GM19193 (cell line): ENCODE measurements around the gene TRMT2A.

Experiments used
- POLR2A ChIP-seq: IDR thresholded peaks from 4 replicates; pipeline ENCODE4 v1.6.1; 2011; ENCODE audit not compliant: insufficient read depth, insufficient read length; ENCODE audit errors: extremely low read depth

Gene TRMT2A

DNA sequence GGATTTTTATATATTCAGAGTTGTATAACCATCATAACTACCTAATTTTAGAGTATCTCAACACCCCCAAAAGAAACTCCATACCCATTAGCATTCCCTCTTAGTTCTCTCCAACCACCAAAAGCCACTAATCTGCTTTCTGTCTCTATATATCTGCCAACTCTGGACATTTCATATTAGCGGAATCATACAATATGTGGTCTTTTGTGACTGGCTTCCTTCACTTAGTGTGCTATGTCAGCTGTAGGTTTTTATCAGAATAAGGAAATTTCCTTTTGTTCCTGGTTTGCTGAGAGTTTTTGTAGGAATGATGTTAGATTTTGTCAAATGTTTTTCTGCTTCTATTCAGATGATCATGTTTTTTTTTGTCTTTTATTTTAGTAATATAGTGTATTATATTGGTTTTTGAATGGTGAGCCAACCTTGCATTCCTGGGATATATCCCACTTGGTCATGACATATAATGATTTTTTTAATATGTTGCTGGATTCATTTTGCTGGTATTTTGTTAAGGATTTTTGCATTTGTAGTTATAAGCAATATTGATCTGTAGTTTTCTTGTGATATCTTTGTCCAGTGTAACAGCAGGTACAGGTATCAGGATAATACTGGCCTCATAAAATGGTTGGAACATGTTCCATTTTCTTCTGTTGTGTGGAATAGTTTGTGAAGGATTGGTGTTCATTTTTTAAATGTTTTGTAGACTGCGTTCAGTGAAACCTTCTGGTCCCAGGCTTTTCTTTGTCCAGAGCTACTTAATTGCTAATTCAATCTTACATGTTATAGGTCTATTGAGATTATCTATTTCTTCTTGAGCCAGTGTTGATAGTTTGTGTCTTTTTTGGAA is 20.2 kb downstream of the TRMT2A start:
- TF ChIP-seq POLR2A: no peak

DNA sequence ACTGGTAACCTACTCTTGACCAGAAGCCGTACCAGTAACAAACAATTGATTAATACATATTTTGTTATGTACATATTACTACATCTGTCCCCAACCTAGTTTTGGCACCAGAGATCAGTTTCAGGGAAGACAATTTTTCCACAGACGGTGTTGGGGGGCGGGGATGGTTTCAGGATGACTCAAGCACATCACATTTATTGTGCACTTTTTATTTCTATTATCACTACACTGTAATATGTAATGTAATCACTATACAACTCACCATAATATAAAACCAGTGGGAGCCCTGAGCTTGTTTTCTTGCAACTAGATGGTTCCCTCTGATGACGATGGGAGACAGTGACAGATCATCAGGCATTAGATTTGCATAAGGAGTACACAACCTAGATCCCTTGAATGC is 21.5 kb downstream of the TRMT2A start:
- TF ChIP-seq POLR2A: no peak

DNA sequence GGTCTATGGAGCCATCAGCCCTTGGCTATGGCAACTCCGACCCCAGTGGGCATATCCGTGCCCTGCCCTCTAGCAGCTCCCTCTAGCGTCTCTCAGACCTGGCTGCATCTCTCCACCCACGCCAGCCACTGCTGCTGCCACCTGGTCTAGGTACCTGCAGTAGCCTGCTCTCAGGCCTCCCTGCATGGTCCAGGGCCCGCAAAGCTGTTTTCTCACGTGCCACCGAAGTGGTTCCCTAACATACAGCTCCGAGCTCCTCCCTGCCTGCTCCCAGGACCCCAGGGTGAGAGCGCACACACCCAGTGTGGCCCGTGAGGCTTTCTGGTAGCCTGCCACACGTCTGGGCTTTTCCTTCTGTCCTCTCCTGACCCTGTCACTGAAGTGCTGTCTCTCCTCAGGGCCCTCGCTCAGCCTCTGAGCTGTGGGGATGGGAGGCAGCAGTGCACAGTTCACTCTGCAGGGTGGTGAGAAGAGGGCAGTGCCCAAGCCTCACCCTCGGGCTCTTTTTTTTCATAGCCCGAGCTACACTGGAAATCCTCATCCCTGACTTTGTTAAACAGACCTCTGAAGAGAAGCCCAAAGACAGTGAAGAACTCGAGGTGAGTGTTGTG is 22.7 kb downstream of the TRMT2A start:
- no peak for TF ChIP-seq POLR2A

DNA sequence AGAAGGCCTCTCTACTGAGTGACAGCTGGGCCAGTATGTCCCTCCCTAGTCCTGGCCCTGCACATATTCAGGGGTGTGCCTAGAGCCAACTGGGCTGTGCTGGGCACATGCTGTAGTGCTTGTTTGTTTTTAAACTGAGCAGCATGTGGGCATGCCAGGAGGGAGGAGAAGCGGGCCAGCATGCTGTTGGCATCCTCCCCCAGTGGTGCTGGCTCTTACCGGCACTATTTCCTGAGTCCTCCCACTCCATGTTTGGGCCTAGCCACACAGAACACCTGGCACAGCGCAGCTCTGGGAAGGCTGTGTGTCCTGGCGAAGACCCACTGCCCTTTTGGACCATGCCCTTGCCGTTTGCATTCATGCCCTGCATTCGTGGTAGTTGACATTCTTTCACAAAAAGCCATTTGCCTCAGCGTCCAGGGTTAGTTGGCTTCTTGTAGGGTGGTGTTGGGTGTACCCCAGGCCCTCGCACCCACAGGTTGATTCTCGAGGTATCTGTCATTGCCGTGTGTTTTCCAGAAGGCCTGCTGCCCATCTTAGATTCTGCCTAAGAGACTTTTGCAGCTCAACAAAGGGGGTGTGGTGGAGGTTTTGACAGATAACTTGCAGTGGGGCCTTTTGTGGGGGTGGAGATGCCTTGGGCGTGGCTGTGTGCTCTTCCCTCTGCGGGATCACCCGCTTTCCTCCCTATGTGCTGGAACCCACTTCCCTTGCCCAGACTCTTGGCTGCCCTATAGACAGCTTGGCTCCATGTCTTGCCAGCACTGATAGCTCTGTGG is 23.4 kb downstream of the TRMT2A start:
- TF ChIP-seq POLR2A: no peak

DNA sequence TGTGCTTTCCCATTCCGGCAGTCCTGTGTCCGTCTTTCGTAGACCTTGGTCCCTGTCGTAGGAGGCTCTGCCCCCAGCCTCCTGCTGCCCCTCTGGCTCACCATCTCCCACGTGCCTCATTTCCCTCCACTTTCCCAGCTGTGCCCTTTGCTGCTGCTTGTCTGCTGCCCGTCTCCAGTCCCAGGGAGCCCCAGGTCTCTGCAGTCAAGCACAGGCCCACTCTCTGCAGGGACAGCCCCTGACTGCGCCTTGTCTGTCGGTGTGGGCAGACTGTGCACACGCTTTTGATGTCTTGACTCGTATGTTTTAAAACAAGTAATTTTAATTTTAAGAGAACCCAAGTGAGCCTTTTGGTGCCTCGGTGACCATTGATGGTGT is 24.6 kb downstream of the TRMT2A start:
- TF ChIP-seq POLR2A: no peak

DNA sequence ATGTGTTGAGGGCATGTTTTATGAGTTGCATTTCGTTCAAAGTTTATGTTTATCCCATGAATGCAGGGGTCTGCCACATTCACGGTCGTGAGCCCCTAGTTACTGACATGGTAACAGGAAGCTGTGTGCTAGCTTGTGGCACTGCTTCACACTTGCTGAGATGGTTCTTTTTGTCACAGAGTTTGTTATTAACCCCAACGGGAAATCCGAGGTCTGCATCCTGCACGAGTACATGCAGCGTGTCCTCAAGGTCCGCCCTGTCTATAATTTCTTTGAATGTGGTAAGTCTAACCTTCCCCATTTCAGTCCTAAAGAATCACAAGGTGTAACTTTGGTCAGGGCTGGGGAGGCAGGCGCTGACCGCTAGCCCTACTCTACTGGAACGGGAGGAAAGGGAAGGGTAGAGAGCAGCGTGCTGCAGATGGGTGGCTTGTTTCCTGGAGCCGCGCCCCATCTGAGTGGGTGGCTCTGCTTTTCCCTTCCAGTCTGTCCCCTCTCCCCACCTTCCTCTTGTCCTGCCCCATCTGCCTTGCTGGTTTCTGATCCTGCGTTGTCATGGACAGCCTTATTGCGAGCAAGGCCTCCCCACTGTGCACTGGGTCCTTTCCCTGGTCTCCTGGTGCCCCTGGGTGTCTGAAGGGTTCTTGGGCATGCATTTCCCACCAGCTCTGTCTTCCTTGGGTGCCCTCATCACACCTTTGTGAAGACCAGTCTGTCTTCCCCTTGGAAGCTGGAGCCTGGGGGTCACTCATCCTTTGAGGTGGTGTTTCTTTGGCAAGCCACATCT is 25.1 kb downstream of the TRMT2A start:
- no peak for TF ChIP-seq POLR2A

DNA sequence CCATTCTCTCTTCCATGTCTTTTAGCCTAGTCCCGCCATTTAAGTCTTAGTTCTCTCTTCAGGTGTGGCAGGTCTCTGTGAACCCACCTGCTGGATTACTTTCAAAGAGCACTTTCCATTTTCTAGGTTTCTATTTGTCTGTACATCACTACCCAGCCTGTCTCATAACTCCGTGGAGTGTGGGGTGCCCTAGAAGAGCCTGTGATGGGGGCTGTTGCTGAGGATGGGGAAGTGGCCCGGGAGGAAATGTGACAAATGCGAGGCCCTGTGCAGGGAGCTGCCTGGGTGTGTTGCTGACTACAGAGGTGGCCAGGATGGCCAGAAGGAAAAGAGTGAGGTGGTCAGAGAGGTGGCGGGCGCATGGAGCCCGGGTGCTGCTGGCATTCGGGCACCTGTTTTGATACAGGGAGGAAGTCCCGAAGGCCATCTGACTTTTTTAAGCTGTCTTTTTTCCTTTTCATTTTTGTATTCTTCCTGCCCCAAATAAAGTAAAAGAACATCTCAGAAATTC is 26.2 kb downstream of the TRMT2A start:
- no peak for TF ChIP-seq POLR2A

DNA sequence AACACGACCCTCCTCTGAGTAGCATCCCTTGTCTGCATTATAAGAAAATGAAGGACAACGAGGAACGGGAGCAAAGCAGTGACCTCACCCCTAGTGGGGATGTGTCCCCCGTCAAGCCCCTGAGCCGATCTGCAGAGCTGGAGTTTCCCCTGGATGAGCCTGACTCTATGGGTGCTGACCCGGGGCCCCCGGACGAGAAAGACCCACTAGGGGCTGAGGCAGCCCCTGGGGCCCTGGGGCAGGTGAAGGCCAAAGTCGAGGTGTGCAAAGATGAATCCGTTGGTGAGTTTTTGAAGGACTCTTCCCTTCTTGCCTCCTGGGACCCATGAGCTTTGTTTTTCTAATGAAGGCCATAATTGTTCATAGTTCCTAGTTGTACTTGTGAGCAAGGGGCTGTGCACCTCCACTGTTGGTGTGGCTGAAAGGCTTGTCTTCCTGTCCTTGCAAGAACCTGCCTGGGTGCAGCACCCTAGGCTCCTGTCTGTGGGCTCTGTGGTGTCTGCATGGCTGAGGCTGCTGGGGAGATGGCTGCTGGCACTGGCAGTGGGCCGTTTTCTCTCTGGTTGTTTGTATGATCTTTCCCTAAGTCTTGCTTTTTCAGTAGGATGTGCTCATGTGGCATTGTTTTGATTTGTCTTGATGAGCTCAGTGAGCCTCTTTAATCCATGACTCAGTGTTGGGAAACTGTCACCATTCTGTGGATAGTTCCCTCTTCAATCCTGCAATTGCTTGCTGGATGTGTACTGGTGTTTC is 26.9 kb downstream of the TRMT2A start:
- no peak for TF ChIP-seq POLR2A

DNA sequence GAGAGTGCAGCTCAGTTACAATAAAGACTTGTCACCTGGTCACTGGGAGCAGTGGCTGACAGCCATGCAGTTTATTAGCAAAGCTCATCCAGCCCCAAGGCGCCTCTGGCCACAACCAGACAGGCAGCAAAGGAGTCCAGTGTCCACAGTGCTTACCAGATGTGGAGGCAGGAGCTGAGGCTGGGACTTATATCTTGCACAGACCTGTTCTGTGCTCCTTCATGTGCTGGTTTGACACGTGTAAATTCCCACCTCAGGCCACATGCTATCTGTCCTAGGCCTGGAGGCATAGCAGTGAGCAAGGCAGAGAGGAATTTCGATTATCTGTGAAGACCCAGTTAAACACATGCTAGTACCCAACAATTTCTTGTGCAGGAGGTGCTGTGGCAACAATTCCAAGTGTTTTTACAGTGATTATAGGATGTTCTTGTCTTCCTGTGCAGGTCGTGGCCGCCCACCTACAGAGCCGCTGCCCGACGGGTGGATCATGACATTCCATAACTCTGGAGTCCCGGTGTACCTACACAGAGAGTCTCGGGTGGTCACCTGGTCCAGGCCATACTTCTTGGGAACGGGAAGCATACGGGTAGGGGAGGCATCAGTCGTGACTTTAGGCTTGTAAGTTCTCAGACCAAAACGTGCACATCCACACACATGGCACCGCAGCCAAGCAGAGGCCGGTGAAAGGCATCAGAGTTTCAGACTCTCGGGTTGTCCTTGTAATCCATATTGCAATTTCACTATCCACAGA is 27.6 kb downstream of the TRMT2A start:
- no peak for TF ChIP-seq POLR2A

DNA sequence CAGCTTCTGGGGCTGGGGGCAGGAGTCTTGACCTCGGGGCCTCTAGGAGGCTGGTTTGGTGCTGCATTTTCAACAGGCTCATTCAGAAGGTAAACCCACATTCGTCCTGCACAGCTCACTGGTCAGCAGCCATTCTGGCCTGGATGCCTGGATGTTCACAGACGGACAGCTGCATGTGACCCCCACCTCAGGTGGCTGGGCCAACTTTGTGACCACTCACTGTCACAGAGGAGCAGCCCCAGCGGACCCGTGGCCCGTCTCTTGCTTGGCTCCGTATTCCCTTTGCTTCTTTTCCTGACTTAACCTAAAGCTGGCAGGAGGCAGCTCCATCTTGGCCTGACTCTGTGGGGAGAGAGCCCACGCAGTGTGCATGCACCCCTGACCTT is 28.8 kb downstream of the TRMT2A start:
- no peak for TF ChIP-seq POLR2A

DNA sequence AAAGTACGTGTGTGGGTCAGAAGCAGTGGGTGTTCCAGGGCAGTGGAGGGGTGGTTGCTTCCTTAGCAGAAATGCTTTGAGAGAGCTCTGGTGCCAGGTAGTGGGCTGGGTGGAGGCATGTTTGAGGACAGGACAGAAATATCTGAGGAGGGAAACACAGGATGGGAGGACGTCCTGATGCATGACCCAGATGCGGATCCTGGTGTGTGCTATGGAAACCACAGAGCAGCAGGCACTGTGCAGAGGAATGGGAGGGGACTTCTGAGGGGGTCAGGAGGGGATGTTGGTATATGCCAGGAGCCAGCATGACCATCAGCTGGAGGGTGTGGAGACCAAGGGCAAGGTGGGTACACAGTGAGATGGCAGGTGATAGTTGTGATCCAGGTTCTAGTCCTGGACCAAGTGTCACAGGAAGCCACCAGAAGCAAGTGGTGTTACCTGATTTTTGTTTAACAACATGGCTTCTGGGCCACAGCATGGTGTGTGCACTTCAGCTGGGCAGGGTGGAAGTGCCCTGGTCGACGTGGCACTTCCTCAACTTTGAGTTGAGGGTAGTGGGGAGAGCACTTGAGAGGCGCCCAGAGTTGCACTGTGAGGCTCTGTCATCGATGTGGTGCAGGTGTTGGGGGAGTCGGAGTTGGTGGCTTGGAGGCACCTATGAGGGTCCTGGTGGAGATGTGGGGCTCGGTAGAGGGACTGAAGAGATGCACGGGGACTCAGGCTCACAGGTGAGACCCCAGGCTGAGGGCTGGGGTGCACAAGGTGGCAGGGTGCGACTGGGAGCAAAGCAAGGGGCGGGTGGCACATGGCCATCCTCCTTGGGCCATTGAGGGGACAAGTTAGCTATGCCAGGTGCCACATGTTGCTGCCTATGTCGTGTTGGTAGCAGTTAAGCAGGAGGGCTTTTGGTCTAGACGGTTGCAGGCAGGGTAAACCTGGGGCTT is 29.4 kb downstream of the TRMT2A start:
- TF ChIP-seq POLR2A: no peak

DNA sequence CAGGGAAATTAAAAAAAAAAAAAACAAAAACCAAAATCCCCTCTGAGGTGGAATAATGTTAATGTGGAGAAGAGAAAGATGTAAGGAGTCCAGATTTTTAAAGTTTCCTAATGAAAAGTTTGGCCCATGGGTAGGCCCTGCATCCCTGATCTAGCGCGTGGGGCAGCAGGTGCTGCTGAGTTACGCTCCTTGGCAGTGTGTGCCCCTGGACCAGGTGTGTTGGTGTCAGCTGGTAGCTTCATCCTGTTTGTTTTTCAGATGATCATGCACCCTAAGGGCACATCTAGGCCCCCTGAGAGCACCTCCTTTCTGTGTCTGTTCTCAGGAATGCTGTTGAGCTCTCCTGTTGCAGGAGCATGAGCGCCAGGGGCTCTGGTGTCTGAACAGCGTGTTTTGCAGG is 30.3 kb downstream of the TRMT2A start:
- TF ChIP-seq POLR2A: no peak
